SJCRH30 (cell line): ENCODE measurements around the gene AWAT2. TPM values are rescaled to one million over a fixed set of nuclear protein-coding genes. Genes with fewer than 3 reads are reported as not detected.

Experiments used
- DNase-seq, 2 experiments: peaks; one replicate each; pipeline ENCODE4 v3.0.0-alpha.2; 2015 to 2020
- H3K27ac ChIP-seq: fragments of 250-450 bp; sonication (Bioruptor Pico); 2 replicates; pipeline ENCODE4 v1.5.1; 2020; ENCODE audit warnings: mild to moderate bottlenecking, moderate library complexity
- H3K27me3 ChIP-seq: fragments of 250-450 bp; sonication (Bioruptor Pico); 2 replicates; pipeline ENCODE4 v1.5.1; 2020; ENCODE audit warnings: mild to moderate bottlenecking, moderate library complexity
- H3K36me3 ChIP-seq: fragments of 250-450 bp; sonication (Bioruptor Pico); 2 replicates; pipeline ENCODE4 v1.5.1; 2020; ENCODE audit warnings: mild to moderate bottlenecking, moderate library complexity
- H3K4me1 ChIP-seq: fragments of 250-450 bp; sonication (Bioruptor Pico); 2 replicates; pipeline ENCODE4 v1.5.1; 2020; ENCODE audit warnings: mild to moderate bottlenecking, moderate library complexity
- H3K4me3 ChIP-seq: fragments of 250-450 bp; sonication (Bioruptor Pico); 2 replicates; pipeline ENCODE4 v1.5.1; 2020; ENCODE audit warnings: mild to moderate bottlenecking, moderate library complexity
- H3K9me3 ChIP-seq: fragments of 250-450 bp; sonication (Bioruptor Pico); replicated peaks from 2 replicates; pipeline ENCODE4 v1.5.1; 2020; ENCODE audit warnings: mild to moderate bottlenecking, moderate library complexity
- total RNA-seq: library from RNA; depleted of rRNA; stranded (reverse); fragments of >200 nt; shearing (Covaris generic); gene quantifications from 2 replicates; pipeline ENCODE4 v1.2.3, GENCODE V29; 2014; rRNA removed

AWAT2 gene
- total RNA-seq, 1 experiment from 2014 or later, result not detected

GRCh38 chrX:69995362-69996112 is 54.2 kb downstream of the AWAT2 start:
- Histone ChIP-seq H3K4me3 (no peak overlapping the region), H3K36me3 (no peaks in the 10 kb centered on the region), H3K9me3 (no peaks in the 10 kb centered on the region), H3K27me3 (no peaks in the 10 kb centered on the region), H3K4me1 (no peaks in the 10 kb centered on the region), H3K27ac (no peak overlapping the region)
- no peak for DNase-seq

- DNase-seq, result no peak
- no peaks in the 10 kb centered on the region for H3K36me3 ChIP-seq
- H3K4me3 ChIP-seq, result no peak overlapping the region
- H3K4me1 ChIP-seq, result no peaks in the 10 kb centered on the region
- H3K9me3 ChIP-seq, result no peaks in the 10 kb centered on the region
- H3K27me3 ChIP-seq, result no peaks in the 10 kb centered on the region
- H3K27ac ChIP-seq, result no peak overlapping the region
Observed at GRCh38 chrX:69993494-69993893, 56.2 kb downstream of the AWAT2 start.

- Histone ChIP-seq H3K4me1 (no peaks in the 10 kb centered on the region), H3K27ac (no peak overlapping the region), H3K27me3 (no peaks in the 10 kb centered on the region), H3K36me3 (no peaks in the 10 kb centered on the region), H3K4me3 (no peak overlapping the region), H3K9me3 (no peaks in the 10 kb centered on the region)
- no peak for DNase-seq
Observed at GRCh38 chrX:69991685-69992084, 58.1 kb downstream of the AWAT2 start.

Other genes with a start within 250 kb of the AWAT2 start
- gene OTUD6A, start 12.5 kb upstream of the AWAT2 start, total RNA-seq, result not detected in 2 replicates
- 62.1 and 66.4 TPM in 2 replicates for gene IGBP1, start 83.5 kb upstream of the AWAT2 start, total RNA-seq
- gene DGAT2L6, start 127.5 kb upstream of the AWAT2 start, total RNA-seq, result not detected in 2 replicates
- not detected in 2 replicates for gene AWAT1, start 184.7 kb upstream of the AWAT2 start, total RNA-seq
- 0.22 TPM in 1 of 2 replicates, not detected in the other for gene P2RY4, start 210.3 kb upstream of the AWAT2 start, total RNA-seq
- gene ARR3, start 218.4 kb upstream of the AWAT2 start, total RNA-seq, result not detected in 2 replicates
- not detected in 2 replicates for gene RAB41, start 232.2 kb upstream of the AWAT2 start, total RNA-seq
- gene PDZD11, start 240.0 kb upstream of the AWAT2 start, total RNA-seq, result 86.5 and 91.6 TPM in 2 replicates
- gene KIF4A, start 240.2 kb upstream of the AWAT2 start, total RNA-seq, result 60.9 and 63.1 TPM in 2 replicates